Neural cell (in vitro differentiated cells): Measurements from ENCODE around the gene VOPP1.

Experiments
- CTCF ChIP-seq: fragments of 450-650 bp; IDR thresholded peaks from 2 replicates; pipeline ENCODE4 v1.5.1; 2014; ENCODE audit warnings: antibody characterized with exemption, mild to moderate bottlenecking, moderate library complexity; ENCODE audit not compliant: poor library complexity, severe bottlenecking
- EP300 ChIP-seq: fragments of 450-650 bp; conservative IDR thresholded peaks from 2 replicates; pipeline ENCODE4 v1.6.1; 2014; ENCODE audit warnings: antibody characterized with exemption, mild to moderate bottlenecking, moderate library complexity; ENCODE audit not compliant: poor library complexity, severe bottlenecking
- EZH2 ChIP-seq: fragments of 200-600, 300-800 bp; shearing (Covaris generic), sonication (generic); IDR thresholded peaks from 2 replicates; pipeline ENCODE4 v1.6.1; 2014; ENCODE audit warnings: antibody characterized with exemption, low read length, borderline replicate concordance, mild to moderate bottlenecking; ENCODE audit not compliant: insufficient read depth, poor library complexity, severe bottlenecking
- MXI1 ChIP-seq: fragments of 450-650 bp; conservative IDR thresholded peaks from 2 replicates; pipeline ENCODE4 v1.6.1; 2014; ENCODE audit warnings: antibody characterized with exemption, mild to moderate bottlenecking; ENCODE audit not compliant: poor library complexity, severe bottlenecking
- POLR2AphosphoS5 ChIP-seq: IDR thresholded peaks from 2 replicates; pipeline ENCODE4 v1.6.1; 2012
- RAD21 ChIP-seq: fragments of 450-650 bp; conservative IDR thresholded peaks from 2 replicates; pipeline ENCODE4 v1.6.1; 2014; ENCODE audit warnings: antibody characterized with exemption, mild to moderate bottlenecking, moderate library complexity
- REST ChIP-seq: IDR thresholded peaks from 2 replicates; pipeline ENCODE4 v1.6.1; 2012; ENCODE audit warnings: borderline replicate concordance
- SMC3 ChIP-seq: fragments of 450-650 bp; conservative IDR thresholded peaks from 2 replicates; pipeline ENCODE4 v1.6.1; 2014; ENCODE audit warnings: antibody characterized with exemption, mild to moderate bottlenecking, moderate library complexity; ENCODE audit not compliant: poor library complexity
- TAF1 ChIP-seq: IDR thresholded peaks from 2 replicates; pipeline ENCODE4 v1.6.1; 2012; ENCODE audit warnings: low read depth

GRCh38 chr7:55533729-55534080, 38.6 kb downstream of the VOPP1 start:
- TF ChIP-seq REST (no peak), EP300 (no peak), CTCF (no peak), EZH2 (no peak), RAD21 (no peak), TAF1 (no peak), MXI1 (no peak), POLR2AphosphoS5 (no peak), SMC3 (no peak)
